HG03439 (cell line): ENCODE results near the gene ARHGAP15.

ENCODE experiments used
- ATAC-seq: cut with Tn5 transposase; IDR thresholded peaks from one replicate; pipeline ENCODE4 v1.9.1; 2021; ENCODE audit warnings: mild to moderate bottlenecking, moderate library complexity; ENCODE audit not compliant: unreplicated experiment

The ARHGAP15 gene

DNA sequence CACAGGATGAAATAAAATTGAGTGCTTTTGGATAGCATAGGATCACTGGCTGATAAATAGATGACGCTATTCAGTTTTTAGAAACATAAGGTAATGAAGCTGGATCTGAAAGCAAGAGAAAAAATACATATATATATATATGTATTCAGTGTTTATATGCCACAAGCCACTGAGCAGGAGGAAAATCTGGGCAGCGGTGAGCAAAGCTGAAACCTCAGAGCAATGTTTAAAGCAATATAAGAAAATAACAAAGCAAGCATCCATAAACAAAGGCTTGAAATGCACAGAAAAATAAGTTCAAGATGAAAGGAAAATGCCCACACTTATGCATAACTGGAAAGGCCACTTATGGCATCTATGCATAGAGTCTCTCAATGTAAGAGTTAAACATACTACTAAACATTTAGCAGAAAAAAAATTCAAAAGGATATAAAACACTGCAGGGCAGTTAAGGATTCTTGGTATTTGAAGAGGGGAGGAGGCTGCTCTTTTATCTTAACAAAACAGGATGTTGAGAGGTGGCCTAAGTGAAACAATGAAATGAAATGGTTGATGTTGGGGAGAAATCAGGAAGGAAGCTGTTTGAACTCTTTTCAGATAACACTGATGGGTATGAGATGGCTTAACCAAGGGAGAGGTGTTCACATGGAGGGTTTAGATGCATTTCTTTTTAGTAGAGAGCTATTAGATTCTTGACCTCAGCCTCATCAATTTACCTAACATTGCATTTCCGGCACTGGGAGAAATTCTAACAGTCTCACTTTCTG, 129.1 kb downstream of the ARHGAP15 start:
- ATAC-seq = no peak

DNA sequence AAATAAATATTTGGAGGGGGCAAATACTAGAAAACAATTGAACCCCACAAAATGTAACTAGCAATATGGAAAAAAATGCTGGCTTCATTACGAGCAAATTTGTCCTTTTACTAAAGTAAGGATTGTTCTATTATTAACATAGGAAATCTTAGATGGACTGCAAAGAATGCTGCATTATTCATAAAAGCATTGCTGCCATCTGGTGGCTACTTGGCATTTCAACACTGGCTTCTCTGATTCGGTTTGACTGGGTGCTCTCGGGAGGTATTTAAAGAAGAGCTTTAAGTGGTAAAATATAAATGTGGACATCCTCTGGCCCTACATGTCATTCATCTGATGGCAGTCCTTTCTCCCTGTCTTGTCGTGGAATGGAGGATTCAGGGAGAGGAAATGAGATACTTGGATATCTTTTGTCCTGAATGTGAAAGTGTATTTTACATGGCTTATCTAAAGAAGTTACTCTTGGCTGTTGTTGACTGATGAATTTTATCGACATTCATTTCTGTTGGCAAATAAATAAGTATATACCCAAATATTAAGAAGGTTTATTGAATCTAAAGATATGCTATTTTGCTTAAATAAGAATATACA, 130.2 kb downstream of the ARHGAP15 start:
- ATAC-seq = peak; percentile 50

DNA sequence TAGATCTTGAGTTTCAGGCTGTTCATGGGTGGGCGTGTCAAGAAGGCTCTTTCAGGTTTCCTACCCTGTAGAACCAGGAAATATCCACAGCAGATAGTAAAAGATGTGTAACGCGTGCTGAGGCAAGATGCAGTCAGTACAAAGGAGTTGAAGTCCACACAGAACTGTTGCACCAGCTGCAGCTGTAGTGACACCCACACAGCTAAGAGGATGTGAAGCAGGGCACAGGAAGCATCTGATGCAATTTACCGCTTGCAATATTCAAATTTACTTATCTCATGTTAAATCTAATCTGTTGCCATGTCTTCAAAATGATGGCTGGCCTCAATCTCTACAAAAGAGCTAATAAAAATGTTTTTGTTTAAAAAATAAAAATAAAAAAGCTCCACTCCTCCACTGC, 132.8 kb downstream of the ARHGAP15 start:
- ATAC-seq = no peak

DNA sequence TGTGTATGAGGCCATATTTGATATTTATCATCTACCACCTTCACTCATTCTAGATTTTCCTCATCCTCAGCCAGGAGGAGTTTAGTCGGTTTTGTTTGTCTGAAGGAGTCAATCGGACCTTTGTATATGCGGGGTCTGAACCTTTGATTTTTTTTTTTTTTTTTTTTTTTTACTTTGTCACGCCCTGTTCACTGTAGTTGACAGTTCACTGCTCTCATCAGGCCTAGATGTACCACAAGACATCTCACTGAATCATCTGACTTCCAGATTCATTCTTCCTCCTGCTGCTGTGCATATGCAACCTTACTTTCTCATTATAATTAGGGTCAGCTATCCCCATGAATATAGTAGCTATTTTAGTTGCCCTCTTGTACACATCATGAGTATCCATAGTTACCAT, 133.2 kb downstream of the ARHGAP15 start:
- ATAC-seq = no peak

DNA sequence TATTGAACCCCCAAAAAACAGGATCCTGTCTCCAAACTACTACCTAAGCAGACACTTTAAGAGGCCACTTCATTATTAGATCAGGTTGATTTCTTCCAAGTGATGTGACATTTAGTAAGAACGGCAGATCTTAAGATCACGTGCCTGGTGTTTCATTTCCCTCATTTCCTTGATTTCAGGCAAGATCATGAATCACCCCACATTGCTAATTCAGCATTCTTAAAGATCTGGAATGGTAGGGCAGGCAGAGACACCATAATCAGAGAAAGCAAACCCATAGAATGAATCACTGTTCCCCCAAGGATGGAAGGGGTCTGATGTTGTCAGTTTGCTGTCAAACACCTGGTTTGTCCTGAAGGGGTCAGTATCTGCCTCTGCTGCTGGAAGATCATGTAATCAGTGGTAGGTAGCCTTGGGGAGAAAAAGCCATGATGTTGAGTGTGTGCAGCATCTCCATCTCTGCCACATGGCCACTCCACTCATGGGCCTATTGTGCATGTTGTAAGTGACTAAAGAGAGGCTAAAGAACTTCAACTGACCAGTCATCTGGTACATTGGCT, 133.9 kb downstream of the ARHGAP15 start:
- ATAC-seq = no peak

DNA sequence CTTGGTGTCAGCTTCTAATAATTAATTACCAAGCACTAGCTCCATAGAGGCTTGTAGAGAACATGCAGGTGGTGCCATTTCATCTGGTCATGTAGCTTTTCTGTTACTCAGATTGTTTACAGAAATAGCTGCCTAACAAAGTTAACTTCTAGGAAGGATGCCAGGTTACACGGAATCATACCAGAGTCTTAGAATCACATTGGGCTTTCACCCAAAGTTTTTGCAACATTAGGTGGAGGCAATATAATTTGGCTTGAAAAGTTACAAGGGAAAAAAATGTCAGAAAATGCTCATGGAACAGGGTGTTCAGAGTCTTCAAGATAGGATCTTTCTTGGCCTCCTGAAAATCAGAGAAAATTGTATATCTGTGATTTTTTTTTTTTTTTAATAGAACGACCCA, 135.6 kb downstream of the ARHGAP15 start:
- ATAC-seq = no peak

DNA sequence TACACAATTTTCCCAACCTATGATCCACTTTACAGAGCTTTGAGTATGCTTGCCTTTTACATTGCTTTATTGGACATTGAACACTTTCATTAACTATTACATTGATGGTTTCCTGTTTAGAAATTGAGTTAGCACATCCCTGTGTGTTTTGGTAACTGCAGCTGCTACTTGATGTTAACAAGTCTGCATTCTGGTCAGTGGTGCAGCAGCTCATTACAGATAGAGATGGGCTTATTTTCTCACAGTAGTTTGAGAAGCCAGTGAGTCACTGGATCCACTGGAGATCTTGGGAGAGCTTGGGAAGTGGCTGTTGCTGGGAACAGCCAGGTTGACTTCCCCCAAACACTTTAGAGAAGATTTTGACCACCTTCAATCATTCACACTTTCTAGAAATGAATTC, 150.5 kb downstream of the ARHGAP15 start:
- ATAC-seq = no peak

DNA sequence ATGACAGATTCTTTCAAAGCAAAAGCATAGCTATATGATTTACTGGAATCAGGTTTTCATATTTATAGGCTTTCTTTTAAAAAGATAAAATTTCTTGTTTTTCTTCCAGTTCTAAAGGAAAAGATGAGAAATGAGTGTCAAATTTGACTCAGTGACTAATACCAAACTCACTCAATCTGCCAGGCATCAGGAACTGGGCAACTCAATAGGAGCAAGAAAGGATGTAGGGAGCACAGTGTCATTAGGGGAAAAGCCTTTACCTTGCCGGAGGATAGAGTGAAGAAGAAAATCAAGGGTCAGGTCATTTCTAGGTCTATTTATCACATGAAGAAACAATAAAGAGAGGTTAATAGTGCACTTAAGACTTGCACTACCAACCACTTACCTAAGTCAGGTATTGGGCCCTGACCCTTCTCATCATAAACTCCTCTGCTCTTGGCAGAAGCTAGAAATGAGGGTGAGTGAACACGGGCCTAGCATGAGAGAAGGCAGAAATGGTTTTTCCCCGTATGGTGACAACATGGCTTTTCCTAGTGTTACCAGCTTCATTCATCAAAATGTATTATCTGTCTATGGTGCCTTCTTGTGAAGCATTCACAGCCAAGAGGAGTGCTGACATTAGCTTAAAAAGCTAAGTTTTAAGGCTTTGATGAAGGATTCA, 151.0 kb downstream of the ARHGAP15 start:
- no peak for ATAC-seq

DNA sequence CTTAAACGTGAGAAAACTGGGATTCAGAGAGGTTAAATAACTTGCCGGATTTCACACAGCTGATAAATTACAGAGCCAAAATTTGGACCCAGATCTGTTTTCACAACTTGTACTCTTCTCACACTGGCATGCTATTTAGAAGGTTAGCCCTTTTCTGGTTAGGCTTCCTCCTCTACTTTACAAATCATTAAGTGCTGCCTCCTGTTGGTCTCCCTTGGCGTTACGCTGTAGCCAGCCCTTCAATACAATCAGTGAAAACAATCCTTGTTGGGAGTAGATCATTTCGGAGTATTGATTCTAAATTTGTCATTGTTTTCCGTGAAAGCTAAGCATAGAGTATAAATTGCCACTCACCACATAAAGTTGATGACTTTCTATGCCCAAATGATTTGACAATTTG, 153.5 kb downstream of the ARHGAP15 start:
- no peak for ATAC-seq

DNA sequence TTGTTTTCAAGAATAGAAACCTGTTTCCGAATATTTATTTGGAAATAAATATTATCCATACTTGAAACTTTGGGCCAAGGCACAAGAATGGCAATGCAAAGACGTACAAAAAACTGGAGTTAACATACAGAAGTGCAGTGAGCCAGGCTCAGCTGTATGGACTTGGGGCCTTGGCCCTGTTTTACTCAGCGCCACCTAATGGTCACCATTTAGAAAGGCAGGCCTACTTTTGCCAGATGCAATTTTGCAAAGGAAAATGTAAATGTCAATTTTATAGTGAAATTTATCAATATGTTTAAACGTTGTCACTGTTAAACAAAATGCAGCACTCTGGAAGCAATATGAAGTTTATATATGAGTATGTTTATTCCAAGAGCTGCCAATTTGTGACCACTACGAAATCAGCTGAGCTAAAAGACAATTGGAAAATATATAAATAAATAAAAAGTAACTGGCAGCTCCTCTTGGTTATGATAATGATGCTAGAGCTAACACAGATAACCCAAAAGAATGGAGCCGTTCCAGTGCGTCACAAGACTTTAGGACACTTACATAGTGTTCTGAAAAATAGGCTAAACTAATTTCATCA, 155.0 kb downstream of the ARHGAP15 start:
- peak; percentile 78 for ATAC-seq

DNA sequence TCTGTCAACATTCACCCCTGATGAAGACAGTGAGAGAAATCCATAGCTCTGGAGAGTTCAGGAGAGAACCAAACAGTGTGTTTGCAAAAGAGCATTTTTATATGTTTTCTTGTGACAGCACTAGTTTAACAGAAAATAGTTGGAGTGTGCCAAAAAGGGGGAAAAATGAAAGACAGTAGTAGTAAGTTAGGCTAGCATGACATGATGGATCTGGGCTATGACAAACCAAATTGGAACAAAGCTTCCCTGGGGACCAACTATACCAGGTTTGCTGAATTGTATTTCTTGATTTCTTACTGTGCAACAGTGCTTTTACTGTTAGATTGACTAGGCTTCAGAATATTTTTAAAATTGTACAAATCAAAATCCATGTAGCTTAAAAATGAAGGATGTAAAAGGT, 159.8 kb downstream of the ARHGAP15 start:
- no peak for ATAC-seq

DNA sequence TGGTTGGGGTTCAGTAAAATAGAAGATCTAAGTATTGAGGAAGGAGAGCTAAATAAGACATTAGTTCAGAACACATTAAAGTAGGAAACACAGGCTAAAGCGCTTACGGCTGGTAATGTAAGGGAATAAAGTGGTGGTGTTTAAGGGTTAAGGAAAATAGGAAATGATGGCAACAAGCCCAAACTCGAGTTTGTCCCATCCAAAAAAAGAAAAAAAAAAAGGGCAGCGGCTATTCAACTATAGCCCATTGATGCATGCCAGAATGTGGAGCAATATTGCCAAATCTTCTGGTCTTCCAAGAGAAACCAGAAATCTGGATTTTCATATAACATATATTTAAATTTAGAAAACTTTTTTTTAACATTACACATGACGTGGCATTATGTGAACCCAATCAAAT, 161.0 kb downstream of the ARHGAP15 start:
- no peak for ATAC-seq

DNA sequence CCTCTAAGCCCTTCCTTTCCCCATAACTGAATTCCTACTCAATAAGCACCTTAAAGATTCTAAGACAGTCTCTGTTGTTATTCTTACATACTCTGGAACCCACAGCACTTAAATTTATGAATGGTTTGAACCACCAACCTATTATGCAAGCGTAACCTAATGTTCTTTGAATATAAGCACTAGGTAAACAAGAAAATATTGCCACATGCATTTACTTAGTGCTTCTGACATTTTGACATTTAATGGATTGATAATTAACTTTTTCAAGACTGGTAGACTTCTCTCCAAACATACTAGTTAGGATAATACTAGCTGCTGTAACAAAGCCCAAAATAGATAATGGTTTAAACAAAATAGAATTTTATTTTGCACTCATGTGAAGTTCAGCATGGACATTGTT, 164.8 kb downstream of the ARHGAP15 start:
- no peak for ATAC-seq

DNA sequence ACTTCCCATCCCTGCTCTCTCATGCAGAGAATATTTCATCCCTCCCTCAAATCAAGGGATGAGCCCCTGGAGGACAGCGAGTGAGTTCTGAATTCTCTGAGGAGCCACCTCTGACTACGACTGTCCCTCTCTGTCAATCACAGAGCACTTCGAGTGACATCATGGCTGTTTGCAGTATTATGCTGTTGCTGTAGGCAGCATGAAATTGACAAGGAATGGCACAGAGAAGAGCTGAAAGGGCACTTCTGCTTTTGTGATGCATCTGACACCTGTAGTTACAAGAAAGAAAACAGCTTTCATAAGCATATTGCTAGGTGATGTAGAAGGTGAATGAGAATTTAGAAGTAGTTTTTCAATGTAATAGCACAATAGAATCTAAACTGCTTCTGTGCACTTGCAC, 166.9 kb downstream of the ARHGAP15 start:
- no peak for ATAC-seq

DNA sequence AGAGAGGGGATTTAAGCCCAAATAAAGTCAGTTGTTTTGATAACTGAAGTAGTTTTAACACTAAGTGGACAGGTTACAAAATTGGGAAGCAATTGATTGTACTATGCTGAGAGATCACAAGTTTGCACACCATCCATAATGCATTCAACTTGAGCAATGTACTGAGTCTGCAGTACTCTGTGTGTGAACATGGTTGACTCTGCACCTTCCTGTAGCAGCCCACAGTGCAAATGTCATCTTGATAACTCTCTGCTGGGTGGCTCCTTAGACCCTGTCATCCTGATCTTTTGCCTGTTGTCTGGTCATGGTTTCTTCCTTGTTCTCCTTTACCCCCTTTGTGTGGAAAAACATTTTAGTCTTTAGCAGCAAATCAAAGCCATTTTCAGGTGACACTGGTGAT, 168.0 kb downstream of the ARHGAP15 start:
- ATAC-seq = no peak

DNA sequence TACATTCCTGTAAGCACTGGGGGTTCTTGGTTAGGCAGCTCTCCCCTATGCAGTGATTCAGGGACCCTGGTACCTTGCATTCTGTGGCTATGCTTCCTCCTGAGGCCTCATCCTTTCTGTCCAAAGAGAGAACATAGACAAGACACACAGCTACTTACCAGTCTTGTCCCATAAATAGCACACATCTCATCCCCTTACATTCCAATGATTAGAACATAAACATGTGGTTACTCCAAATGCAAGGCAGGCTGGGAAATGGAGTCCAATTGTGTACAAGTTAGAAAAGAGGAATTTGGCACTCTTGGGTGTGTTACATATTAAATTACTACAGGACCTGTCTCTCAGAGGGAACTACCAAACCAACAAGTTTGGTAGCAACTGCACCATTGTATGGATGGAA, 171.3 kb downstream of the ARHGAP15 start:
- ATAC-seq = no peak

DNA sequence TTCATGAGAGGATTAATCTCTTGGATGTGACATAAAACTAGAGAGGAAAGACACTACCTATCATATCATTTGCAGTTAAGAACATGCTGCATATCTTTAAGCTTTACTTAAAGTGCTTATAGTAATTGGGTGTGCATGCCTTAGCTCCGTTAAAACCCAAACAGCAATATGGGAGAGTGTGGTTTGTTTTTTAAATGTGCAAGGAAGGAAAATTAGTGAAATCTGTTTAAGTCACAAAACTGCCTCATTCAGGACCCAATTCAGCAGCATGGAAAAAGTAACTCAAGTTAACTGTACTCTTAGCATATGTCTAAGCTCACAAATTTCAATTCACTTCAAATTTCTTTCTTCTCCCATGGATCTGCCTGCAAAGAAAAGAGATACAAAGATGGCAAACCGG, 182.2 kb downstream of the ARHGAP15 start:
- ATAC-seq = no peak

DNA sequence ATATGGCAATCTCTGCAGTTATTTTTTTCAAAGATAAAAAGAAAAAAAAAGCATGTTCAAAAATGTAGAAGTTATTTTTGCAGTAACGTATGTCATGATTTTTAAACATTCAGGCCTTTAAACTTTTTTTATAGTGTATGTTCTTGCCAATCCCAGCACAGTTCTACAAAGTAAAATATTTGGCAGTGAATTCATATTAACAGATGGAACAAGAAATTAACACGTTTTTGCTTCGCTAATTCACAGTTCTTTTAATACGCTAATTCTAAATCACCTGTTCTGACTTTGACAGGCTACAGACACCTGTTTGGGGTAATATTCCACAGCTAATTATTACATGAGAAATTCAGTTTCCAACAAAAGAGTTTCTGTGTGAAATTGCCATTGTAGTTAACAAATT, 183.2 kb downstream of the ARHGAP15 start:
- ATAC-seq = no peak

DNA sequence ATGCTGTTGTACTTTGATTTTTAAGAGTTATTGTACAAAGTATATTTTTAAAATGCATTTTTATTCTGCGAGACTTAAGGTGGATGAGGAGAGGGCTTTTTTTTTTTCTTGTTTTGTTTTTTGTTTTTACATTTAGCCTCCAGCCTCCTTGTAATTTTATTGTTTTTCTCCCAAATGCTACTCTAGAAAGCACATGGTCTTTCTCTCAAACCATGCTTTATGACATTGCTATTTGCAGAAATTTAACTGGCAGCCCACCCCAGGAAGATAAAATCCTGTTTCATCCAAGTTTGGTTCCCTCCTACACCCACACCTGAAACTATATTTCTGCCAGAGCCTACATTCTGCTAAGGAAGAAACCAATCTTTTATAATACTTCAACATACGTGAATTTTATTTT, 184.6 kb downstream of the ARHGAP15 start:
- ATAC-seq = no peak

DNA sequence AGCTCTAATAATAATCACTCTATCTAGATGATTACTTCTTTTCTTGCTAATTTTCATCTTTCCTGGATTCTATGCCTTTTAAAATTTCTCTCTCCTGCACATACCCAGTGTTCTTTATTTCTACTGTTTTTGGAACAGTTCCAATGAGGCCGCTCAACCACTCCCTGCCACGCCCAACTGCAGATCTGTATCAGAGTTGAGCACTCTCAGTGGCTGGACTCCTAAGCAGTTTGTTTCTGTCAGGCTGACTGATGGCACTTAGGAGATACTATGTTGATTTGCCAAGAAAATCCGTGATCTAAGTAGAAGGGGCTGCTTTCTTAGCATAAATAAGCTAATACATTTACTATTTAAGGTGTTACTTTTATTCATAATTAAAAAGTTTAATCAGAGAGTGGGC, 192.8 kb downstream of the ARHGAP15 start:
- no peak for ATAC-seq

DNA sequence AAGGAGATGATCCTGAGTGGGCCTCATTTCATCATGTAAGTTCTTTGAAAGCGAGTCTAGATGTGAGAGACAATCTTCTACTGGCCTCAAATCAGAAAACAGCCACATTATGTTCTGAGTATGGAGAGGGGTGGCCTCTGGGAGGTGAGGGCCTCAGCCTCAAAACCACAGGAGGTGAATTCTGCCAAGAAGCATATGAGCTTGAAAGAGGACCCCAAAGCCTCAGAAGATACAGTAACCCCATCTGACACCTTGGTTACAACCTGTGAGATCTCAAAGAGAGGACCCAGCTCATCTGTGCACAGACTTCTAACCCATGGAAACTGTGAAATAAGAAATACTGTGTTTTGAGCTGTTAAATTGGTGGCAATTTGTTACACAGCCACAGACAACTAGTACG, 200.1 kb downstream of the ARHGAP15 start:
- ATAC-seq = no peak
